ENCODE measurements around the gene FCSK.
"Not testable (repeated sequence)": the region's sequence is repeated elsewhere in the genome, so short reads cannot be mapped to it uniquely, and the experiment has no call there.

Gene FCSK

DNA sequence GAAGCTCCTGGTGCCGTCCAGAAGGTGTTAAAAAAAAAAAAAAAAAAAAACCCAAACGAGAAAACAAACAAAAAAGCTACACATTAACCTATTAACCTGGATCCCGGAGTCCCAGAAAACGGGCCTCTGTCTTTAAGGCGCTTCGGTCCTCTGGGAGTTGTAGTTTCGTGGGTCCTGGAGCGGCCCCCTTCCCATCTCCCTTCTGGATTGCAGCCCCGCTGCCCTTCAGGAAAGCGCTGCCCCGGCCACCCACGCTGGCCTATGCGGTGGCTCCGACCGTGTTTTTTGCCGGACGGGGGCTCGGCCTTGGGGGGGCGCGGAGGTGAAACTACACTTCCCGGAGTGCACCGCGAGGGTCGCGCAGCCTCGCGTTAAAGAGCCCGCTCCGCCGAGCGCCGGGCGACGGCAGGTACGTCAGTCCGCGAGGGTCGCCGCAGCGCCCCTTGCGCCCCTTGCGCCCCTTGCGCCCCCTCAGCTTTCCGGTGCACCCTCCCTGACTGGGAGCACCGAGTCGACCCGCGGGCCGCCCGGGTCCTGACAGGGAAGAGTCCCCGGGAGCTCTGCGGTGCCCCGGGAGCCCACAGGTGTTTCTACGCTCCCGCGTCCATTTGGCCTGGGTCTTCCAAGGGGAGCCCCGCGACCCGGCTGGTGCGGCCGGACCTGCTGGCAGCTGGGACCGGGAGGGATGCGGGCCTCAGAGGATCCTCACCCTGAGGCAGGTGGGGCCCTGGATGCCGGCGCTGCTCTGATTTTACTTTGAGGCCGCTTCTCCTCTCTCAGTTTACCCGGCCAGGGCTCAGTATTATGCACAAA, at the start of gene FCSK:
TSS of gene FCSK (plus strand) at position 374 of the 813 bp plus-strand sequence. CDS start 8,596 bp downstream, outside the sequence.
- DNase-seq: peak; percentile 48

DNA sequence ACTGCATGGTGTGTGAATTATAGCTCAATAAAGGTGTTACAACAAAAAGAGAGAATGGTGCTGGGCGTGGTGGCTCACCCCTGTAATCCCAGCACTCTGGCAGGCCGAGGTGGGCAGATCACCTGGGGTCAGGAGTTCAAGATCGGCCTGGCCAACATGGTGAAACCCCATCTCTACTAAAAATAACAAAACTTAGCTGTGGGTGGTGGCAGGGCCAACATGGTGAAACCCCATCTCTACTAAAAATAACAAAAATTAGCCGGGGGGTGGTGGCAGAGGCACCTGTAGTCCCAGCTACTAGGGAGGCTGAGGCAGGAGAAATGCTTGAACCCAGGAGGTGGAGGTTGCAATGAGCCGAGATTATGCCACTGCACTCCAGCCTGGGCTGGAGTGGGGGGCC, 48.3 kb upstream of the FCSK start:
- DNase-seq: not testable (repeated sequence)

DNA sequence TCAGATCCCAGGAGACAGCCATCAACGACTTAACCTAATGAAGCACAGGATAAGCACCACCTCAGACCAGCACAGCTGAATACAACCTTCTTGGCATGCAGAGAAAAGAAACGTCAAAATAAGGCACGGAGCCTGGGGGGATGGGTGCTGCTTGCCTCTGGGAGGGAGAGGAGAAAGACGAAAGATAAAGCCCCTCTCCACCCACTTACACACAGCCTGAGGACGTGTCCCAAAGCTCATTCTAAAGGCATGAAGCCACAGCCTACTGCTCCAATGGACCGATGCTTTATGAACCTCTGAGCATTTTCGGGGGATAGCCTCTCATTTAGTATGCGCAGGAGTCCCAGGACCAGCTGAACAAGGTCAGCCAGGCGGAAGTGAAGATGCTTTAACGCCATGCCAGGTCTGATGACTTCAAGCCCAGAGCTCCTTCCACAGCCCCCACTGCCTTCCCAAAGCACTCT, 46.6 kb upstream of the FCSK start:
- DNase-seq: no peak

GRCh38 chr16:70410734-70411133, 43.7 kb upstream of the FCSK start:
- DNase-seq: no peak

DNA sequence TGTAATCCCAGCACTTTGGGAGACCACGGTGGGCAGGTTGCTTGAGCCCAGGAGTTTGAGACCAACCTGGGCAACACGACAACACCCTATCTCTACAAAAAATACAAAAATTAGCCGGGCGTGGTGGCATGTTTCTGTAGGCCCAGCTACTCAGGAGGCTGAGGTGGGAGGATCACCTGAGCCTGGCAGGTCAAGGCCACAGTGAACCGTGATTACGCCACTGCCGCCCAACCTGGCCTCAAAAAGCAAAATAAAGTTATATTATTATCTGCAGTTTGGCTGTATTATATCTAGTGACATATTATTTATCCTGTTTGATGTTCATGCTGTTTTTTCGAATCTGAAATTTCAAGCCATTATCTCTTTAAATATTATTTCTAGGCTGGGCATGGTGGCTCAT, 42.0 kb upstream of the FCSK start:
- no peak for DNase-seq

- not testable (repeated sequence) for DNase-seq
These were observed 40.8 kb upstream of the FCSK start for GRCh38 chr16:70413572-70413971.

GRCh38 chr16:70416748-70417616, 37.4 kb upstream of the FCSK start:
- no peak for DNase-seq

GRCh38 chr16:70417661-70418060, 36.7 kb upstream of the FCSK start:
- no peak for DNase-seq

DNA sequence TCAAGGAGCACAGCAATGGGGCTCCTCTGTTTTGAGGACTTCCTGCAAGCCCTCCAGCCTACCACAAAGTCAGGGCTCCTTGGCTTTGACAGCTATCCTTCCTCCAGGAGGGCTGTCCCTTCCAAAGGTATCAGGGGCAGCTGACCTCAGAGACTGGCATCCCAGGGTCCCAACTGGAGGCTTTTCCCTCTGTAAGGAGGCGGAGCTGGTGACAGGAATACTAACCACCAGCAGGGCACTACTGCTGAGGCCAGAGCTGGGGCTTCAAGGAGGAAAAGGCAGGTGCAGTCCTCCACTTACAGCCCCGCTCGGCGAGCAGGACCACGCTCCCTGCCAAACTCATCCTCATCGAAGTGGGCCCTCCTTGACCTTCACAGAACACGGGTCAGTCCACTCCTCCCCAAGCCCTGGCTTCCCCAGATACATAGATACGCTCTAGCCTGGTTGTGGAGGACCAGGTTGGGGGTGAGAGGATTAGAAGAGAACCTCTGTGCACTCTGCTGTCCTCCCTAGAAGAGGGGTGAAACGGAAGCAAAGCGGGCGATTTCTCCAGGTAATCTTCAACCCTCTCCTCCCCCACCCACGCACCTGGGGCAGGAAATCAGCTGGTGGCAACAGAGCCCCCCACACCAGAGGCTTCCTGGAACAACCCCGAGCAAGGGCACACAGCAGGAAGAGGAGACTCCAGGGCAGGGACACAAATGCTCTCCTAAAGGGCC, 36.0 kb upstream of the FCSK start:
- no peak for DNase-seq

DNA sequence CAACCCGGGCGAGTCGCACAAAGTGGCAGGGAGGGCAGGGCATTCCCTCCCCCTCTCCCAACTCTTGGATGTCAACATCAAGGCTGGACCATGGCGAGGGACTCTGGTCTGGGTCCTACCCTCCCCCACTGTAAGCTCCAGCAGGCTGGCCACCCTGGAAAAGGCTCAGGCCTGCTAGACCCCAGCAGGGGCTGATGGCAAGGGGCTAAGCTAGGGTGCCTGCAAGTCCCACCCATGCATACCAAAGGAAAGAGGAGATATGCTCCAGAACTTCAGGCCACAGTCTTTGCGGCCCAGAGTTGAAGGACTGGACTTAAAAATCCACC, 35.4 kb upstream of the FCSK start:
- no peak for DNase-seq

DNA sequence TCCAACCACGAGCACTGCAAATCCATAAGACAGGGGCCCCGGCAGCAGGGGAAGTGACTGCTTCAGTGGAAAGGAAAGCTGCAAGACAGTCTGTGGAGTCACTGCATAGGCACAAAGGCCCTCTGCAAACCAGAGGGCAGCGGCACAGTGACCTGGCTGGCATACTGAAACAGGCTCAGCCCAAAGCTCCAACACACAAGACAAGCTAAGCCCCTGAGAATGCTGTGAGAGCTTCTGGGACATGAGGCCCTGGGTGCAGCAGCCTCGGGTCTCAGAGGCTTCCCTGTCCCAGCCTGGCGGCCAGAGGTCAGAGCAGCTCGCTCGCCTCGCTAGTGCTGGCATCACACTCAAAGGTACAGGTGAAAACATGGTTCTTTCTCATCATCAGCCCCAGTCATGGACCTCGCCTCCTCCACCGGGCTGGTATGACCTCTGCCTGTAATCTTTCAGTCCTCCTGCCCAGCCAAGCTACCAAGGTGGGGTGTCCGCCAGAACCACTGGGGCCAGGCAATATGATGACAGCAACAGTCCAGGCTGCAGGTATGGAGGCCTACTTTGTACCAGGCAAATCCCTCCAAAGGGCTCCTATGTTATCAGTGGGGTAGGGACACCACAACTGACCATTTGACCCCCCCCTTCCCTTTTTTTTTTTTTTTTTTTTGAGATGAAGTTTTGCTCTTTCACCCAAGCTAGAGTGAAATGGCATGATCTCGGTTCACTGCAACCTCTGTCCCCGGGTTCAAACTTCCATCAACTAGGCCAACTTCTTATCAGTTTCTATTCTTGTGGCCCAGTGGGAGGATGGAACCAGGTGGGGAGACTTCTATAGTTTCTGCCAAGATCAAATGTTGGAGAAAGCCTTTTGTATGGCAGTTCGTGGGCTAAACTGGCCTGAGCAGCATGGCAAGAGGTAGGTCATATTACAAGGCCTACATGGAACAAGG, 34.7 kb upstream of the FCSK start:
- no peak for DNase-seq

GRCh38 chr16:70421014-70421413, 33.4 kb upstream of the FCSK start:
- no peak for DNase-seq

DNA sequence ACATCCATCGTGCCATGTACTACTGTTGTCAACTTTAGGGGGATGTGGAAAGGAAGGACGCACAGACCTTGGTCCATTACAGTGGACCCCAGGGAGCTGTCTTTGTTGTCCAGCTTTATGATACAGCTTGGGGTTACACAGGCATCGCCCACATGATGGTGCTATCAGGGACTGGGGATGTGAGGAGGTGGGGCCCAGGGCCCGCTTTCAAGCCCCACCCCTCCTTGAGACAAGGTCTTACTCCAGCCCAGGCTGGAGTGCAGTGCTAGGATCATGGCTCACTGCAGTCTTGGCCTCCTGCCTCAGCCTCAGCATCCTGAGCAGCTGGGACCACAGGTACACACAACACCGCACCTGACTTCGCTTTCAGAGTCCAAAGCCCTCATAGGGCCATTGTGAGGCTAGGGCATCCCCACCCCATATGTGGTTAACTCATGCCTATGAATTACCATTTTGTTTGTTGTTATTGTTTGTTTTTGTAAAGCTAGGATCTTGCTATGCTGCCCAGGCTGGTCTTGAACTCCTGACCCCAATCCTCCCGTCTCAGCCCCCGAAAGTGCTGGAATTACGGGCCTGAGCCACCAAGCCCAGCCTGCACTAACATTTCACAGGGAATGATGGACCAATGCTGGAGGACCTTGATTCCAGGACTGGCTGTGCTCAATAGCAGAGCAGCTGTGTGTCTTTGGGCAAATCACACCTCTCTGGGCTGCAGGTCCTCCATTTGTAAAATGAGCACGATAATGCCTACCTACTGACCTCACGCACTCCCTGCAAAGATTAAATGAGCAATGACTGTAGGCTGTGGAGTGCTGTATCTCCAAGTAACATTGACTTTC, 32.7 kb upstream of the FCSK start:
- no peak for DNase-seq

DNA sequence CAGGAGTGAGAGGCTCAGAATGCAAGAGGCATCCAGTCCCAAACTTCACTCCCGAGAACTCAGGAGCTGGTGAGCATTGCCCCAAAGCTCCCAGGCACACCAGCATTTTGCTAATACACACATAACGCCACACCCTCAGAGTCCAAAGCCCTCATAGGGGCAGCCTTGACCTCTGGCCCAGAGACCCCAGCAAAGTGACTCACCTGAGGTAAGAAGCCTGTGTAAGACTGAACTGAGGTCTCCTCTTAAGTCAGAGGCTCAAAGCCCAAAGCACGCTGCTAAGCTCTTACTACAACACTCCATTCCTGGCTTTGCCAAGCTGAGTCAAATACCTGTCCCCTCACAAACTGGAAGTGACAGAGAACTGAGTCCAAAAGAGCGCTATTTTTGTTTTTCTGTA, 31.9 kb upstream of the FCSK start:
- DNase-seq: no peak

DNA sequence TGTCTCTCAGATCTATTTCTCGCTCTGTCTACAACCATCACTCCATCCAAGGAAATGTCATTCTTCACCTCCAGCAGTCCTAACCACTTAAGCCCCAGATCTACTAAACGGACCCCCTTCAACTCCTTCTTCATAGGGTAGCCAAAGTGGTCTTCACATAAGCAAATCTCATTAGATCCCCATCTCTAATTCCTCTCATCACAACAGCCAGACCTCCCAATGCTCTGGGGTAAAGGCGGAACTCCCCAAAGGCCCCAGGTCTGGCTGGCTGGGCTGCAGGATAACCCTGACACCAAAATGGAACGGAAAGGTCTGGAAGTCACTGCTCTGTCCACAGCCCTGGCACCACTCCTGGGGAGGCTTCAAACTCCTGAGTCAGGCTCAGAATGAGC, 26.6 kb upstream of the FCSK start:
- no peak for DNase-seq

GRCh38 chr16:70428178-70428998, 26.0 kb upstream of the FCSK start:
- DNase-seq: peak; percentile 91

- no peak for DNase-seq
These were observed 24.3 kb upstream of the FCSK start for GRCh38 chr16:70429888-70430666.

GRCh38 chr16:70430667-70431536, 23.5 kb upstream of the FCSK start:
- DNase-seq: no peak

- DNase-seq: no peak
These were observed 22.1 kb upstream of the FCSK start for GRCh38 chr16:70432356-70432722.
